ENCODE data around the gene SFMBT2.
A peak's percentile ranks its signal among the peaks of the same experiment; 100 is the strongest.
"Not testable (repeated sequence)": the region's sequence is repeated elsewhere in the genome, so short reads cannot be mapped to it uniquely, and the experiment has no call there.

Gene SFMBT2

DNA sequence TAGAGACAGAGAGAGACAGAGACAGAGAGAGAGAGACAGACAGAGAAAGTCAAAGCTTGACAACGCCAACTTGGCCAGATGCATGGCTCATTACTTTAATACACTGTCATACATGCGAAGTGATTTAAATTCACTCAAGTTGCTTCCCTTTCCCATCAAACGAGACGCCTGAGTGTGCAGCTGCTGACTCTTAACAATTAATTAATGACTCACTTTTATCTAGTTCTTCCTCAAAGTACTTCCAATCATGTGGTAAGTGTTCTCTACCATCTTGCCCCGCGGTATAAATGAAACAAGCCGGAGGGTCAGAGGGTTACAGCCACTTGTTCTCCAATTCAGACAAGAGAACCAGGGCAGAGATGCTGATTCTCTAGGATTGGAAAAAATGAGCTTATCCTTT, 90.8 kb downstream of the SFMBT2 start:
- DNase-seq (ENCODE audit: low spot score) = no peak

DNA sequence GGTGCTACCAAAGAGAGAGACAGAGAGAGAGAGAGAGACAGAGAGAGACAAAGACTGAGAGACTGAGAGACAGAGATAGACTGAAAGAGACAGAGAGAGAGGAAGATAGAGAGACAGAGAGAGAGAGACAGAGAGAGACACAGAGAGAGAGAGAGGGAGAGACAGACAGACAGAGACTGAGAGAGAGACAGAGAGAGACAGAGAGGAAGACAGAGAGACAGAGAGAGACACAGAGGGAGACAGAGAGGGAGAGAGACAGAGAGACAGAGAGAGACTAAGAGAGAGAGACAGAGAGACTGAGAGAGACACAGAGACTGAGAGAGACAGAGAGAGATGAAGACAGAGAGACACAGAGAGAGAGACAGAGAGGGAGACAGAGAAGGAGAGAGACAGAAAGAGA, 91.2 kb downstream of the SFMBT2 start:
- DNase-seq (ENCODE audit: low spot score) = no peak

DNA sequence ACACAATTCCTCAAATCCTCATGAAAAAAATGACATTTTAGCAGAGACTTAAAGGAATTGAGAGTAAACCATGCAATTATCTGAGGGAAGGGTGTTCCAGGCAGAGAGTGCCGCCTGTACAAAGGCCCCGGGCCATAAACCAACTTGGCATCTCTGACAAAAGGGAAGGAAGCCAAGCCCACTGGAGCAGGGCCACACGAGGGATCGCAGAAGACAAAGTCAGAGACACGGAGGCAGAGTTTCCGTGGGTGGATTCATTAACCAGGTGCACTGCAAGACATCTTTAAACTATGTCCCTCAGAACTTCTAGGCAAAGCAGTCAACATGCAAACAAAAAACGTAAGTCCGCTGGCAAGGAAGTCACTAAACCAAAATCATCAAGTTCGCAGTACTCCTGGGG, 92.0 kb downstream of the SFMBT2 start:
- DNase-seq (ENCODE audit: low spot score) = peak; percentile 55

DNA sequence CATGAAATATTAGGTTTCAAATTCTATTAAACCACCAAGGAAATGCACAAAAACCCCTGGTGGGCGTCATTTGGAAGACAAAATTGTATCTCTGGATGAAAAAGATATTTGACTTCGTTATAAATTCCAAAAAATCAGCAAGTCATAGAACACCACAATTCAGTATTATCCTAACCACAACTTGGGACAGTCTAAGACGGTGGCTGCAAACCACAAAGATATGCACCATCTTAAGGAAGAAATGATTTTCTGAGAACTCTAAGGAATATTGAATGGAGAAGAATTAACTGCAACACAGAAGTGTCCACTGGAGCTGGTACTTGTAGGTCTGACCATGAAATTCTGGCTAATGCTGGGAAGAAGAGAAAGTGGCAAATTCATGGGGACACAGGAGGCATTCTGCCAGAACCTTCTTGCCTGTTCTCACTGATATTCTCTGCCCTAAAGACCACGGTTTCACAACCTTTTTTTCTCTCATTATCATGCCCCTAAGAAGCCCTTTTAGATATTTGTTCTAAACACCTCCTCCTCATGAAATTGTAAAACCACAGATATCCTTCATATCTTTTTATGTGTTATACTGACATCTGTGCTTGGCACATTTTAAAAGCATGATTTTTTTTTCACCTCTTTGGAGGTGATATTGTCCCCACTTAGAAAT, 92.9 kb downstream of the SFMBT2 start:
- no peak for DNase-seq (ENCODE audit: low spot score)

DNA sequence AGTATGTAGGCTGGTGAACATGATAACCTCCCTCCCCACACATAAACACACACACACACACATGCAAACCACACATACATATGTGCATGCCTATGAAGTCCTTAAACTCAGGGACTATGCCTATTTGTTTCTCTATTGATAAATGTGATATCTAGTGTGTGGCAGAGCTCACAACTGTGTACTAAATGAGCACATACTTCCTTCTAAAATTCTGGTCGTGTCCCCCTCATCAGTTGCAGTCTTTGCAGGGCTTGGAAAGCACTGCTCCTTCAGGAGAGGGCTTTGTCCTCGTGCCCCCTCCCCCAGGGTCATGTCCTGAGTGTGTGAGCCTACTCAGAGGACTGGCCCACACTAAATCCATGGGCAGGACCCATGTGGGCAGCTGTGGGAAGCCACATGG, 94.0 kb downstream of the SFMBT2 start:
- no peak for DNase-seq (ENCODE audit: low spot score)

DNA sequence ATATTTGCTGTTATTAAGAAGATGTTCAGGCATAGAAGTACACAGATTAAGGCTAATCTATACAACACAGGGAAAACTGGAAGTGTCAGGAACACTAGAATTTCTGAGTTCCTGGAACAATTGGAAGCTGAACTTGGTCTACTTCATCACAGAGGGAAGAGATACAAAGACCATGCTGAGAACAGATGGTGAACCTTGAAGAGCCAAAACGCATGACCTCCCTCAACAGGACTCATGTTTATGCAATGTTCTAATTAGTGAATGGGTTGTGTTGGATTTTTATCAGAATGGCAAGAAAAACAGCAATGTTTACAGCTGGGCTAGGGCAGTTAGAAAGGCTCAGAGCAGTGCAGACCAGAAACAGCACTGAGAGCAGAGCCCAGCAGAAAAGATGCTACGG, 94.9 kb downstream of the SFMBT2 start:
- DNase-seq (ENCODE audit: low spot score) = peak; percentile 22

DNA sequence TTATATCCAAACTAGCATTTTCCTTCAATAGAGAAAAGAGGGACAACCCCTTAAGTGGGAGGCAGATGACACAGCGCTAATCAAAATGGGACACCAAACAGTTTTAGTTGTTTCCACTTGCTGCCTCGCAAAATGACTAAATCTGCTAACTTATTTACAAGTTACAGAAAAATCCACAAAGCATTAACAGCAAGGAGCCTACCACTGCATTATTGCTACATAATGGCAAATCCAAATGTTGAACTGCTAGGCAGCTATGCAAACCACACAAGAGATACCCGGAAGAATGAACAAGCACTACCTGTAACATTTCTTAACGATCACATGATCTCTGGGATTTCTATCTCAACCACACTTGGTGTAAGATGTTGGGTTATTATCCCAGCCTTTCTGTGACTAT, 96.7 kb downstream of the SFMBT2 start:
- no peak for DNase-seq (ENCODE audit: low spot score)

DNA sequence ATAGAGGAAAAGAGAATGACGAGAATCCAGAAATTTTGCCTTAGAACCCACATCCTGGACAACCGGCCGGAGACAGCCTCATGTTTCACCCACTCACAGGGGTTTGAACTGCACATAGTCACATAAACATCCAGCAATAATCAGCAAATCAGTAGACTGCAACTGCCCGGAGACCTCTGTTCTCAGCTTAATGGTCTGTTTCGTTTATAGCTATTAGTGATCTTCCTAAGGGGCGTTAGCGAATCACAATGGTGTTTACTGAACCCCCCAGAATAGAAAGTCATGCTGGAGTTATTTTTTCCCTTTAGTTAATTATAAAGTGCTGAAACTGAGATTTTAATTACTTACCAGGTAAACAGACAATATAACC, 98.4 kb downstream of the SFMBT2 start:
- no peak for DNase-seq (ENCODE audit: low spot score)

DNA sequence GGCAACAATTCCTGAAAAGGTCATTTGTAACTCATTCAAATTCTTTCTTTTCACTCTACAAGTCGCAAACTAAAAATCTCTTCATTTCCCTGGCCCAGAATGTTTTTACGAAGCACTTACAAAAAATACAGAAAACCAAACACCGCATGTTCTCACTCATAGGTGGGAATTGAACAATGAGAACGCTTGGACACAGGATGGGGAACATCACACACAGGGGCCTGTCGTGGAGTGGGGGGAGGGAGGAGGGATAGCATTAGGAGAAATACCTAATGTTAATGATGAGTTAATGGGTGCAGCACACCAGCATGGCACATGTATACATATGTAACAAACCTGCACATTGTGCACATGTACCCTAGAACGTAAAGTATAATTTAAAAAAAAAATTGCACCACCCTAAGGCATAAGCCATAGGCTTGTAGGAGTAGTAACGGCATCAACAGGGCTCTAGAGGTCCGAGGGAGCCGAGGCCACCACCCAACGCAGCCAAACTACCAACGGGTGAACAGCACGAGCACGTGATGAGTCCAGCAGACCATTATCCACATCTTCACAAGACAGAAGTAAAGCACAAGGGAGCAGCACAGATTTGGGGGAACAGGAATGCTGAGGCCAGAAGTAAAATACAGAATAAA, 98.9 kb downstream of the SFMBT2 start:
- not testable (repeated sequence) for DNase-seq (ENCODE audit: low spot score)

DNA sequence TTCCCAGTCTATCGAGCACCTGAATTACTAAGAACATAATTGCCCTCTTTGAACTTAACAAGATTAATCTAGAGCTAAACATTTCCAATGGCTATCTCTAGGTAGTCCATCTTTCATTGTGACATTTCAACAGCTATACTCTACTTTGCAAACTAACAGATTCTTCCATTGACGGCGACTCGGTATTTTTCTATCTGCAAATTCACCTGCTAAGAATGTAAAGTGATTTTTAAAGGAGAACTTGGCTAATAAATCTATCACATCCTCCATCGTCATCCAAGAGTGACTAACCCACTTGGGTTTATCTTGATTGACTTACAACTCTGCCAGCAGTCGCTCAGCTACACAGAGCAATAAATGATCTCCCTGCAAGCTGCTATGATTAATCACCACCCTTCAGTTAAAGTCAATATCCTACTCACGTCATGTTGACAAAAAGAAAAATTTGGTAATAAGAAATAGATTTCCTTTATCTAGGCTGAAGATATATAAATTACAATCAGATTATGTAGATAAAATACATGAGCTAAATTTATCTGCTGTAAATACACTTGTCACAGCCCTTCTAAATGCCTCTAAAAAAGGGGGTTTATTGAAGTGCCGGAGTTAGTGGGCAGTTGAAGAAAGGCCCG, 99.5 kb downstream of the SFMBT2 start:
- no peak for DNase-seq (ENCODE audit: low spot score)

DNA sequence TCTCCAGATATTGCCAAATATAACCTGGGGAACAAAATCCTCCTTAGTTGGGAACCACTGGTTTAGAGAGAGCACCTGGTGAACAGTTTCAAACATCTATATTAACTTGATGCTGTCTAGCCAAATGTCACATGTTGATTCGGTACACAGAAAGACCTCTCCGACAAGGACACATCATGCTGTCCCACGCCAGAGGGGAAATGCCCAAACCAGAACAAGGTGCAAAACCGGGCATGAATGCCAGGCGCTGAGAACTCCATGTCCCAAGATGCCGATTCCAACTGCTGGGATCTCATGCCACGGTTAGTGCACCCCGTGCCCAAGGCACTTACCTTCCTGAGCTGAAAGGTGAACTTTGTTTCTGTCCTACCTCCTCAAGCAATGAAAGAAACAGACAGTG, 100.8 kb downstream of the SFMBT2 start:
- no peak for DNase-seq (ENCODE audit: low spot score)

DNA sequence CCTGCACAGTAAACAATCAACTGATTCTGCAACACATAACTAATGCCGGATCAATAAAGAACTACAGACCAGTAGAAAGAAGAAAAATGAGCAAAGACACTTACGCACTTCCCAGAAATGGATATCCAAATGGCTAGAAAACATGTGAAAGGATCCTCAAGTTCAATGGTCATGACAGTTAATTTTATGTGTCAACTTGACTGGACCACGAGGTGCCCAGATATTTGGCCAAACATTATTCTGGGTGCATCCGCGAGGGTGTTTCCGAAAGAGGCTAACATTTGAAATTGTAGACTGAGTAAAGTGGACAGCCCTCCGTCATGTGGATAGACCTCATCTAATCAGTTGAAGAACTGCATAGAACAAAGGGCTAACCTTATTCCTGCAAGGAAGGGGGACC, 102.0 kb downstream of the SFMBT2 start:
- DNase-seq (ENCODE audit: low spot score) = no peak

DNA sequence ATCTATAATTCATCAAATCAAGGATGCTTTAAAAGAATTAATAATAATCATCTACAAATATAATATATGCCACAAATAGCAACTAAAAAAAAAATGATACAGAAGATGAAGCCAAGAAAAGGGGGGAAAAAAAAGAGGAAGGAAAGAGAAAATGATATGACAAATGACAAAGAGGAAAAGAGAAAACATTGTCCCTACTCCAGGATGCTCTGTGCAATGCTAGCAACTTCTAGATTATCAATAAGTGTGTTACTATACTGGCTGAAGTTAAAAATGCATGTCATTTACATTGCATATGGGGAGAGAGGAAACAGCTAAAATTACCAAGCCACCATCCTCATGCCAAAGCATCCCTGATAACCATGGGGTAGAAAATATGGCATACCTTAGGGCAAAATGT, 104.2 kb downstream of the SFMBT2 start:
- no peak for DNase-seq (ENCODE audit: low spot score)

DNA sequence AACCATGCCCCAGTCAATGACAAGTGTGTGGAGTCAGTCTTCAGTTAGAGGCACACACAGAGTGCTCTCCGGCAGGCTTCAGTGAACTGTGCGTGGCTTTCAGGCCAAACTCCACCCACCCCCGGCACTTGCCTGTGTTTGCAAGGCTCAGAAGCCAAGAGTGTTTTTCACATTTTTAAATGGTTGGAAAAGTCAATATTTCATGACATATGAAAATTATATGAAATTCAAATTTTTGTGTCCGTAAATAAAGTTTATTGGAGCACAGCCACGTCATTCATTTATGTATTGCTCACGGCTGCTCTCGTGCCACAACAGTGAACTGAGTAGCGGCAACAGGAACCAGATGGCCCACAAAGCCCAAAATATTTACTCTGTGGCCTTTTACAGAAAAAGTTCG, 104.7 kb downstream of the SFMBT2 start:
- DNase-seq (ENCODE audit: low spot score) = no peak

DNA sequence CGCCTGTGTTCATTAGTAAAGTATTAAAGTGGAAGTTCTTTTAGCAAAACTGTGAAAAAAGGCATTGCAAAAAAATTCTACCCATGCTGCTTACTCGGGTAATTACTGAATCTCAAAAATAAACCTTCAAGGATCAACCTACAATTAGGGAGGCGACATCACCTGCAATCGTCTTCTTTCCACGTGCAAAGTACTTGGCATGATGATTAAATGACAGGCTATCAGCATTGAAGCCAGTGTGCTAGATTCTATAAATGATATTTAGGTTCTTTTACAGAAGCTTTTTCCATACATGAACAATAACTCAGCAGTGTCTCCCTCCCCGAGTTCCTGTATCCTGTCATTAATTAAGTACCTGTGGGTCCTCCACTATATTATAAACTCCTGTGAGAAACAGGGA, 105.8 kb downstream of the SFMBT2 start:
- no peak for DNase-seq (ENCODE audit: low spot score)

DNA sequence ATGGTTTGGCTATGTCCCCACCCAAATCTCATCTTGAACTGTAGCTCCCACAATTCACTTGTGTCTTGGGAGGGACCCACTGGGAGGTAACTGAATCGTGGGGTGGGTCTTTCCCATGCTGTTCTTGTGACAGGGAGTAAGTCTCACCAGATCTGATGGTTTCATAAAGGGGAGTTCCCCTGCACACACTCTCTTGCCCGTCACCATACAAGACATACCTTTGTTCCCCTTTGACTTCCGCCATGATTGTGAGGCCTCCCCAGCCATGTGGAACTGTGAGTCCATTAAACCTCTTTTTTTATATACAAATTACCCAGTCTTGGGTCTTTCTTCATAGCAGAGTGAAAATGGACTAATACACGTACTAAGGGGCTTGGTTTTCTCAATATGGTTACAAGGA, 106.7 kb downstream of the SFMBT2 start:
- DNase-seq (ENCODE audit: low spot score) = no peak

DNA sequence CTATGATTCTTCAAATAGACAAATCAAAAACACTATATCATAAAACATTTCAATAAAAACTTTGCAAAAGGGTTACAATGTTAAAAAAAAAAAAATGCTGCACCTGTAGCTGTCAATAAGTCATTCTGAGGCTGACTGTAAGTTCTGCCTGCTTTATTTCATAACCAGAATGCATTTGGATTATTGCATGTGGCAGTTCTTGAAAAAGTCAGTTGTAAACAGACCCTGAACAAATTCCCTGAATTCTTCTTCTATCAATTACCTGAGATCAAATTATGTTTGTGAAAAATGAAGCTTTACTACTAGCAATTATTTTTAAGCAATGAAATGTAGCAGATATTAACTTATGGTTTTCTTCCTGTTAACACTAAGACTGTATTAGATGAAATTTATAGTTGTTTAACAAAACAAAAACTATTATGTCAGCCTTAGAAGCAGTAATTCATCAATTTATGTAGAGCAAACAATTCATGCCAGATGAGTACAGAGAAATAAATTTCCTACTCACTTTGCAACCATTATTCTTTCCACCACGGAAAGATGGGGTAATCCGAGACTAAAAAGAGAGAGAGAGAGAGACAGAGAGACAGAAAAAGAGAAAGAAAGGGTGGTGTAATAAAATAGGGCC, 107.8 kb downstream of the SFMBT2 start:
- no peak for DNase-seq (ENCODE audit: low spot score)

DNA sequence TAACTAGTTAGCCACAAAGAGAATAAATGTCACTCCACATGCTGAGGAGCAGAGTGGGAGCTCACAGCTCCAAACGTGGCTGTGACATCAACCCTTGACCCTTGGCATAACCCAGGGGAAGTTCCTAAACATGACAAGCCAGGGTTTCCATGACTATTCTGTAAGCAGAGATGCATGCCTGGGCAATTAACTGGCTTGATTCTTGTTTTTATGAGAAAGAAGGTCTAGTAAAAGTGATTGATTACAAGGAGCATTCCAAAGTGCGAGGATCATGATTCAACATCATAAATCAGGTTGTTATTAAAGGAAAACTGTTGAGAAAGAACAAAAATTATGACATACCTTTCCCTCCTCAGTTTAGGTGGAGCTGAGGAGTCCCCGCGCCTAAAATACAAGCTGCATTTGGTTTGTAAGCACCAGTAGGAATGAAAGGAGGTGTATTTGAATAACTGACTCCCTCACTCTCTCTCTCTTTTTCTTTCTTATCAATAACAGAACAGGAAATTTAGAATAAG, 108.4 kb downstream of the SFMBT2 start:
- no peak for DNase-seq (ENCODE audit: low spot score)

DNA sequence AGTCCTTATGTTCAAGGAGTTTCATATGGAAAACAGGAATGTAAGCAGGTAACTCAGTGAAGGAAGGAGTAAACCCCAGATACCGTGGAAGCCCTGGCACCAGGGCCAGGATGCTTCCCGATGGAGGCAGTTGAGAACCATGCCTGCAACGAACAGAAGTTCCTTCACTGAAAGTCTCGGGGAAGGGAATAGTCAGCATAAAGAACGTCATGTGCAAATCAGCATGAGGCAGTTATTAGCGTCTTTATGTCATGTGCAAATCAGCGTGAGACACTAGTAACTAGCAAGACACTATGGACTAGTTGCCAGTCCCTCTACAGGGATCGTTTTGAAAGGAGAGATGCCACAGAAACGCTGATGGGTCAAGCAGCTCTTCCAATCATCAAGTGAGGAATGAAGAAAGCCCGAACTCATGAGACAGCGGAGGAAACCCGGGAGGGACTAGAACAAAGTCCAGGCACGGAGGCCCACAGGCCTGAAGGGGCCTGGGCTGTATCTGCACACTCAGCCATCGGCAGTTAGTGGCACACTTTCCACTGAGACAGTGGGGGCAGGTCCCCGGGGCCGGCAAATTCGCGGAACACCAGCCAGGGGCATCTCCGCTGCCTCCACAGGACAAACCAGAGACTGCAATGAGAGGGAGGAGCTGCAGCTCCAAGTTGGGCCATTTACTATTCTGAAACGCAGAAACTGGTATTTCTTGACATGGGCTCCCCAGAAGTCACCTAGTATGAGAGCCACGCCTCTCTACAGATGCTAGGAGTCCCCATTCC, 109.6 kb downstream of the SFMBT2 start:
- no peak for DNase-seq (ENCODE audit: low spot score)

DNA sequence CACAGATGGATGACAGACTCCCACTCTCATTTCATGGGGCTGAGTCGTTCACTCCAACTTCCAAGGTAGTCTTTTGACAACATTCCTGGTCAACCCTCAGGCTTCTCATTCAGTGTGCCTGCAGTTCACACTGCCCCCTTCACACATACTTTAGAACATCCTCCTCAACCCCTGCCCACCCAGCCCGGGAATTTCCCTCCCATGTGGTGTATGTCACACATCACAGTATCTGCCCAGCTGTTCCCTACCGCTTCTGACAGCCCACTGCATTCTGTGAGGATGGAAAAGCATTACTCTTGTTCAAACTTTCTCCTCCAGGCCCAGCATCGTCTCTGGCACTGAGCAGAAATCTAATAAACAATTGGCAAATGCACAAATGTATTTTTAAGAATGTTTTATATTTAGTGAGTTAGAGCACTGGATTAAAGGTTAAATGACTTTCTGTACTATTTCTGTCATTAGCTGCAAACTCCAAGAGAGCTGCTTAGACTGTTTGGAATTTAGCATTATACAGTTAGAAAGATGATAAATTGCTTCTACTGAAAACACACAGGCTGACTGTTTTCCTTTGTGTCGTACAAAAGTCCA, 110.4 kb downstream of the SFMBT2 start:
- no peak for DNase-seq (ENCODE audit: low spot score)

DNA sequence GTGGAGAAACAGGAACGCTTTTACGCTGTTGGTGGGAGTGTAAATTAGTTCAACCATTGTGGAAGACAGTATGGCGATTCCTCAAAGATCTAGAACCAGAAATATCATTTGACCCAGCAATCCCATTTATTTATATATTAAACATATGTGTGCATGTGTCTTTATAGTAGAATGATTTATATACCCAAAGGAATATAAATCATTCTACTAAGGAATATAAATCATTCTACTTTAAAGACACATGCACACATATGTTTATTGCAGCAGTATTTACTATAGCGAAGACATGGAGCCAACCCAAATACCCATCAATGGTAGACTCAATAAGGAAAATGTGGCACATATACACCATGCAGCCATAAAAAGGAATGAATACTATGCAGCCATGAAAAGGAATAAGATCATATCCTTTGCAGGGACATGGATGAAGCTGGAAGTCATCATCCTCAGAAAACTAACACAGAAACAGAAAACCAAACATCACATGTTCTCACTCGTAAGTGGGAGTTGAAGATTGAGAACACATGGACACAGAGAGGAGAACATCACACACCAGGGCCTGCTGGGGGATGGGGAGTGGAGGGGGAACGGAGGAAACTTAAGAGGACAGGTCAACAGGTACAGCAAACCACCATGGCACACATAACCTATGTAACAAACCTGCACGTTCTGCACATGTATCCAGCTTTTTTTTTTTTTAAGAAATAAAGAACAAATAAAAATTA, 111.1 kb downstream of the SFMBT2 start:
- not testable (repeated sequence) for DNase-seq (ENCODE audit: low spot score)

All from pons (tissue), 1 donor.